Measurements from ENCODE around the gene ABLIM3.

- TF ChIP-seq CTCF (IDR thresholded peaks at IDR 0.05): no peak
- TF ChIP-seq POLR2A (IDR thresholded peaks at IDR 0.05): no peak
Measured at GRCh38 chr5:149132474-149132873, 8.8 kb upstream of the ABLIM3 start.
